ENCODE results near the gene SPATA13.

DNA sequence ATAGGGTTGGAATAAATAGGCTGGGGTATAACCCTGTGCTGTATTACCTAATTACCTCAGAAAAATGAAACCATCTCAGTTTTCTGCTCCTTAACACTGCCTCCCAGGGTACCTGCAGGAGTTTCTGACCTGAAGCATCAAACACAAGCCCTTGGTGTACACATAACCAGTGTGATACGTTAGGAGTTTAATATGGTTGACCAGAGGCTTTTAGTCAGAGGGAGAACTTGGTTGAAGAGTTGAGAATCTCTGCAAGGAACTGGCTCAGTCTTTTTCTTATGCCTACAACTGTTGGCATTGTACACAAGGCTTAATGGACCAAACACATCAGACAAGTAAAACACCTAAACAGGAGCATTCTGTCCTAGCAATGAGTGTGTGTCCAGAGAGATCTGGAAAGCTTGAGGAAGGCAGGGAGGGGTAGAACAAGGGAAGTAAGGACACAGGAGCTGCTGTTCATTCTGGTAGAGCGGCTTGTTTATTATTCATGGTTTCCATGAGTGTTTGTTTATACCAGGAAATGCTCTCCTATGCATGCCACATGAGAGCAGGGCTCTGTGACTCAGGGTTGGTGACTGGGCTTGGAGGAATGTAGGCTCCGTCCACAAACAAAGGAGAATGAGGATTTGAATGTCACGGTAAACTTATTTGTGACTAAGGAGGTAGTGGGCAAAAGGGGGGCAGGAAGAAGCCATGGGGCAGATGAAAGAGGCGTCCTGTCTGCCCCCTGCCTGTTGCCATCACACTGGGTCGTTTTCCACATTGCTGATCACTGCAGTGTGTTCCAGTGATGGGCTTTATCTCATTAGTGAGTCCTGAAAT lies 11.9 kb upstream of the SPATA13 start:
- no peak for TF ChIP-seq CTCF (IDR thresholded peaks at IDR 0.05 in 2 of 3, conservative IDR thresholded peaks at IDR 0.05 in 1 of 3; ENCODE audit: control insufficient read depth in 2 of 3, extremely low read depth in 1 of 3, insufficient read depth in 1 of 3, low read depth in 3 of 3, low read length in 3 of 3)
- TF ChIP-seq TBL1XR1 (IDR thresholded peaks at IDR 0.05; ENCODE audit: low read depth, low read length) = no peak
- no peak for TF ChIP-seq FOS (IDR thresholded peaks at IDR 0.05; ENCODE audit: borderline replicate concordance, extremely low read depth, insufficient read length)
- no peak for TF ChIP-seq RB1 (IDR thresholded peaks at IDR 0.05; ENCODE audit: borderline replicate concordance)
- TF ChIP-seq ZNF274 (IDR thresholded peaks at IDR 0.05; ENCODE audit: insufficient read depth, insufficient read length) = no peak
- no peak for TF ChIP-seq CHD1 (IDR thresholded peaks at IDR 0.05; ENCODE audit: low read depth, low read length)
- no peak for TF ChIP-seq YBX1 (IDR thresholded peaks at IDR 0.05)
- no peak for TF ChIP-seq ESRRA (IDR thresholded peaks at IDR 0.05; ENCODE audit: low read length)
- TF ChIP-seq IKZF1 (conservative IDR thresholded peaks at IDR 0.05) = no peak
- TF ChIP-seq SRF (IDR thresholded peaks at IDR 0.05; ENCODE audit: low read depth in 2 of 2, low read length in 2 of 2) = no peak
- TF ChIP-seq SIN3A (IDR thresholded peaks at IDR 0.05; ENCODE audit: low read depth, low read length) = no peak

All from GM12878 (cell line).